Adipose tissue (tissue), 3 donors: ENCODE results near the gene CABLES2. TPM values are rescaled to one million over a fixed set of nuclear protein-coding genes. Genes with fewer than 3 reads are reported as not detected.

ENCODE experiments used
- H3K27ac ChIP-seq: one replicate; pipeline ENCODE4 v1.5.1; 2013; ENCODE audit warnings: low read depth, low read length
- WGBS, 3 donors: extraction: QIAGEN DNeasy Blood & Tissue Kit; methylation state at CpG; one replicate each; pipeline ENCODE4 v1.1.7; 2013; 5-methylcytosine and 5-hydroxymethylcytosine counted together
- polyA plus RNA-seq, 3 donors: library from polyadenylated mRNA; stranded (reverse); fragments of 200-250 nt; gene quantifications; one replicate each; pipeline ENCODE4 v1.2.3, GENCODE V29; 2013
- donor health status: healthy with polysubstance abuse.
- donor health status: Bipolar disorder and iron deficiency.
- donor health status: healthy.

The CABLES2 gene
- polyA plus RNA-seq, 3 donors: 1.3 to 1.8 (median 1.6) TPM

DNA sequence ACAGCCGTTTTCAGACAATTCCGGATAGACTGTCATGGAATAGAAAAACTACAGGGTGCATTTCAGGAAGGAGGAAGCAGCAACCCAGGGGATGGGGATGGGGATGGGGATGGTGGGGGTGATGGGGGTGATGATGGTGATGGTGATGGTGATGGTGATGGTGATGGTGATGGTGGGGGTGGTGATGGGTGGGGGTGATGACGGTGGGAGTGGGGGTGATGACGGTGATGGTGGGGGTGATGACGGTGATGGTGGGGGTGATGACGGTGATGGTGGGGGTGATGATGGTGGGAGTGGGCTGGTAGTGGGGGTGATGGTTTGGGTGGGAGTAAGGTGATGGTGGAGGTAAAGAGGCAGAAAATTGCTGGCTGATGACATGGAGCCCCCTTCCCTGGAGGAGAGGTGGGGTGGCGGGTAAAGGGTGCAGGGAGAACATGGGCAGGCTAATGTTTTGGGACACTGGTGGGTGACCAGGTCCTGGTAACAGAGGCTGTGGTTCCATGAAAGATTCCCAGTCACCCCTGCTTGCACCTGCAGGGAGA lies 57.5 kb downstream of the CABLES2 start:
- no peak overlapping the region for H3K27ac ChIP-seq
- 81 to 85% (median 83%) methylated on average over 6 to 7 of the region's 7 CpGs for WGBS, 3 donors

DNA sequence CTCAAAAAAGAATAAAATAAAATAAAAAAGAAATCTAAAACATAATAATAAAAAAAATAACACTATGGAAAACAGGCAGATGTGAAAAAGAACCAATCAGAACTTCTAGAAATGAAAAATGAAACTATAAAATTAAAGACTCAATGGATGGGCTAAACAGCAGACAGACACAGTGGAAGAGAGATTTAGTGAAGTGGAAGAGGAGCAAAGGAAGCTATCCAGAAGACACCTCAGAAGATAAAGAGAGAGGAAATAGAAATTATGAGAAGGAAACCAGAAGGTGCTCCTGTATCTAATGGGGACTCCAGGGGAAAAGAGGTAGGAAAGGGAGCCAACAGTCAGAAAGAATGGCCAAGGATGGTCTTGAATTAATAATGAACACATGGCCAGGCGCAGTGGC lies 58.5 kb downstream of the CABLES2 start:
- H3K27ac ChIP-seq: no peak overlapping the region
- WGBS, 3 donors: 51 to 96% (median 93%) methylated on average over 1 of the region's 1 CpG

DNA sequence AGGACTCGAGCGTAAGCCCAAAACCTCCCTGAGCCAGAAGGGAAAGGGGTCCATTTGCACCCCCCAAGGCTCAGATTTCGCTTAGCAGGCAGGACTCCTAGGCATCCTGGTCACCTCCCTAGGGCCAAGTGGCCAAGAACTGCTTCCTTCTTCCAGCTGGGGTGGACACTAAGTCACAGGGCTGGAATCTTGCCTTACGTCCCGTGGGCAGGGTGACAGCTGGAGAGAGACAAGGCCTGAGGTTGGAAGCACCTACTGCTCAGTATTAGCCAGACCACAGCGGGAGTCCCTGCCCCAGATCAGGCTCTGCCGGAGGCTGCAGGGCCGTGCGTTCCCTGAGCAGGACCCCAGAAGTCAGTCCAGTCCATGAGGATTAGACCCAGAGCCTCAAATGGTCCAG lies 59.6 kb downstream of the CABLES2 start:
- WGBS, 3 donors: 83 to 90% (median 85%) methylated on average over 9 of the region's 9 CpGs
- H3K27ac ChIP-seq: no peak overlapping the region

- H3K27ac ChIP-seq: no peak overlapping the region
- WGBS, 3 donors: 89 to 91% (median 90%) methylated on average over 10 of the region's 10 CpGs
These were observed 60.0 kb downstream of the CABLES2 start for GRCh38 chr20:62347151-62347404.

GRCh38 chr20:62346398-62347150 lies 60.5 kb downstream of the CABLES2 start:
- H3K27ac ChIP-seq: no peak overlapping the region
- 91 to 94% (median 92%) methylated on average over 34 of the region's 34 CpGs for WGBS, 3 donors

- H3K27ac ChIP-seq: no peak overlapping the region
These were observed 61.3 kb downstream of the CABLES2 start for GRCh38 chr20:62345681-62346370.

DNA sequence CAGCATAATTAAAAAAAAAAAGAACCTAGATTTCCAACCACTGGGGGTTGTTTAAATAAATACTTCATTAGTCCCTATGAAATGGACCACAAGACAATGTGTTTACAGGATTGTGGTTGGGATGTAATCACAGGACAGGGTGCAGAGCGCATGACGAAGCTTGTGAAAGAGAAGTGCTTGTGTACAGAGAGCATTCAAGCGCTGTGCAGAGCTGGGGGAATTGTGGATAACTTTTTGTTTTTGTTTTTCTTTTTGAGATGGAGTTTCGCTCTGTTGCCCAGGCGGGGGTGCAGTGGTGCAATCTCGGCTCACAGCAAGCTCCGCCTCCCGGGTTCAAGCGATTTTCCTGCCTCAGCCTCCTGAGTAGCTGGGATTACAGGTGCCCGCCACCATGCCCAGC lies 62.3 kb downstream of the CABLES2 start:
- 86 to 94% (median 89%) methylated on average over 10 of the region's 10 CpGs for WGBS, 3 donors
- H3K27ac ChIP-seq: no peak overlapping the region

More at GRCh38 chr20:62345681-62346370, 61.3 kb downstream of the CABLES2 start:
- 80 to 92% (median 89%) methylated on average over 25 of the region's 25 CpGs for WGBS, 3 donors

GRCh38 chr20:62344092-62344491 lies 63.0 kb downstream of the CABLES2 start:
- H3K27ac ChIP-seq: no peak overlapping the region
- WGBS, 3 donors: 93 to 94% (median 94%) methylated on average over 5 of the region's 5 CpGs

DNA sequence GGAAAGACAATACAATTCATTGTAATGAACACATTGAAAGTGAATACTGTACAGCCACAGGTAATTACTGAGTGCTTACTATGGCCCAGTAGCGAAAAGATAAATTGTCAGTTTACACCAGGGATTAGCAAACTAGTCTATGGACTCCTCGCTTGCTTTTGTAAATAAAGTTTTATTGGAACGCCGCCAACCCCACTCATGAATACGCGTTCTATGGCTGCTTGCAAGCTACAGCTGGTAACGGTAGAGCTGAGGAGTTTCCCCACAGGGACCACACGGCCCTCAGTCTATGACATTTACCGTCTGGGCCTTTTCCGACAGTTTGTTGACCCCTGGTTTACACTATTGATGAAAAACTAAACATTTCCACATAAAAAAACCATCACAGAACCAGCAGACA lies 64.2 kb downstream of the CABLES2 start:
- H3K27ac ChIP-seq: no peak overlapping the region
- whole genome bisulfite sequencing, 3 donors: 72 to 82% (median 80%) methylated on average over 10 of the region's 10 CpGs

DNA sequence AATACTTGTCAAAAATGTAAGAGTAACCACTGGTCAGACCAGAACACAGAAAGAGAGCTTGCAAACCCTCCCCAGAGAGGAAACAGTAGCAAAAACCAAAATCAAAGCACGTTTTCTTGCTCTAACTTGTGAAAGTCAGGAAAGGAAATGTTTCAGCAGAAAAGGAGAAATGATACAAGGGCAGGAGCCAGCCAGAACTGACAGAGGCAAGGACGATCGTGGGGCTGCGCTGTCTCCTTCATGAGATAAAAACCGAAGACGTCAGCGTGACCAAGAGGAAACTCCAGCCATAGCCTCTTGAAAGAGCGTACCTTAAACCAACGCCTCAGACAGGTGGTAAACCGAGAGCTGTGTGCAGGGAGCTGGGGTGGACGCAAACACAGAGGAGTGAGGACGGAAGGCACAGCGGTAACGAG lies 67.4 kb downstream of the CABLES2 start:
- no peak overlapping the region for H3K27ac ChIP-seq
- 59 to 85% (median 63%) methylated on average over 14 of the region's 14 CpGs for WGBS, 3 donors

Other genes with a start within 250 kb of the CABLES2 start
- gene MTG2, start 224.3 kb downstream of the CABLES2 start, polyA plus RNA-seq: 10 to 100 TPM; 16.9 to 22.7 (median 17.0) TPM
- under 1 TPM in 1 of 3 donors, not detected in 2; 0.10 TPM for gene HRH3, start 187.0 kb downstream of the CABLES2 start, polyA plus RNA-seq
- 10 to 100 TPM; 12.8 to 24.5 (median 15.1) TPM for gene OSBPL2, start 168.8 kb downstream of the CABLES2 start, polyA plus RNA-seq
- gene ADRM1, start 104.3 kb downstream of the CABLES2 start, polyA plus RNA-seq: 100 to 1,000 TPM in 1 of 3 donors, 10 to 100 TPM in 2; 73.2 to 131 (median 81.4) TPM
- 100 to 1,000 TPM in 1 of 3 donors, 10 to 100 TPM in 2; 46.3 to 364 (median 81.1) TPM for gene LAMA5, start 40.0 kb downstream of the CABLES2 start, polyA plus RNA-seq
- gene RPS21, start 20.2 kb downstream of the CABLES2 start, polyA plus RNA-seq: 1,000 to 10,000 TPM; 3,685 to 4,426 (median 4,284) TPM
- under 1 TPM in 2 of 3 donors, not detected in 1; 0.09 to 0.61 TPM for gene RBBP8NL, start 20.3 kb upstream of the CABLES2 start, polyA plus RNA-seq
- gene GATA5, start 68.7 kb upstream of the CABLES2 start, polyA plus RNA-seq: under 1 TPM; 0.02 to 0.67 (median 0.65) TPM
- gene SLCO4A1, start 235.2 kb upstream of the CABLES2 start, polyA plus RNA-seq: 10 to 100 TPM in 2 of 3 donors, 1 to 10 TPM in 1; 6.8 to 45.9 (median 37.8) TPM